ENCODE results near the gene EMC1. TPM values are rescaled to one million over a fixed set of nuclear protein-coding genes. Genes with fewer than 3 reads are reported as not detected.

Gene EMC1
- total and polyA plus RNA-seq, 7 donors, result 12.7 to 38.5 (median 31.1) TPM

DNA sequence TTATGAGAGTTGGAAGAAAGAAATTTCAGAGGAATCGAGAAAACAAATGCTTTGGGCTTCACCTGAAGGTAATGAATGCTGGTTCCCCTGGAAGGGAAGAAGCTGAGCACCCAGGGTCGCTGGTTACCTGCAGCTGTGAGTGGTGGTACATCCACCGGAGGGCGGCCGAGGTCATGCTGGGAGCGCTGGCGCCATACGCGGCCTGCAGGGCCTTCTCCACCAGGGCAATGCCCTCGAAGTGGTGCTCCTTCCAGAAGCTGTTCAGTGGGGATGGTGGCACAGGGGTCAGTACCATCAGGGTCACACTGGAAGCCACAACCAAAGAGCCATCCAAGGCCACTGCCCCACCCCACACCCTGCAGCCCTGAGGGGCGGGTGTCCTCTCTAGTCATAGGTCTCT is 17.1 kb upstream of the EMC1 start:
- Histone ChIP-seq H3K27ac (no peak overlapping the region), H3K9me3 (no peaks in the 10 kb centered on the region), H3K4me1 (no peaks in the 10 kb centered on the region), H3K27me3 (ENCODE audit: insufficient read depth in 3 of 3, low read length in 2 of 3) (no peaks in the 10 kb centered on the region), H3K36me3 (ENCODE audit: insufficient read depth in 1 of 2, low read depth in 1 of 2) (no peaks in the 10 kb centered on the region), H3K4me3 (no peak overlapping the region)
- ATAC-seq, result no peak
- intact Hi-C loops (cut with DNase I), result no loop called here
- WGBS, 3 donors, result 85 to 91% (median 88%) methylated on average over 11 of the region's 11 CpGs
- no peak for DNase-seq
- TF ChIP-seq, protein P1, sequence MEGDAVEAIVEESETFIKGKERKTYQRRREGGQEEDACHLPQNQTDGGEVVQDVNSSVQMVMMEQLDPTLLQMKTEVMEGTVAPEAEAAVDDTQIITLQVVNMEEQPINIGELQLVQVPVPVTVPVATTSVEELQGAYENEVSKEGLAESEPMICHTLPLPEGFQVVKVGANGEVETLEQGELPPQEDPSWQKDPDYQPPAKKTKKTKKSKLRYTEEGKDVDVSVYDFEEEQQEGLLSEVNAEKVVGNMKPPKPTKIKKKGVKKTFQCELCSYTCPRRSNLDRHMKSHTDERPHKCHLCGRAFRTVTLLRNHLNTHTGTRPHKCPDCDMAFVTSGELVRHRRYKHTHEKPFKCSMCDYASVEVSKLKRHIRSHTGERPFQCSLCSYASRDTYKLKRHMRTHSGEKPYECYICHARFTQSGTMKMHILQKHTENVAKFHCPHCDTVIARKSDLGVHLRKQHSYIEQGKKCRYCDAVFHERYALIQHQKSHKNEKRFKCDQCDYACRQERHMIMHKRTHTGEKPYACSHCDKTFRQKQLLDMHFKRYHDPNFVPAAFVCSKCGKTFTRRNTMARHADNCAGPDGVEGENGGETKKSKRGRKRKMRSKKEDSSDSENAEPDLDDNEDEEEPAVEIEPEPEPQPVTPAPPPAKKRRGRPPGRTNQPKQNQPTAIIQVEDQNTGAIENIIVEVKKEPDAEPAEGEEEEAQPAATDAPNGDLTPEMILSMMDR (IDR thresholded peaks at IDR 0.05), result no peak

DNA sequence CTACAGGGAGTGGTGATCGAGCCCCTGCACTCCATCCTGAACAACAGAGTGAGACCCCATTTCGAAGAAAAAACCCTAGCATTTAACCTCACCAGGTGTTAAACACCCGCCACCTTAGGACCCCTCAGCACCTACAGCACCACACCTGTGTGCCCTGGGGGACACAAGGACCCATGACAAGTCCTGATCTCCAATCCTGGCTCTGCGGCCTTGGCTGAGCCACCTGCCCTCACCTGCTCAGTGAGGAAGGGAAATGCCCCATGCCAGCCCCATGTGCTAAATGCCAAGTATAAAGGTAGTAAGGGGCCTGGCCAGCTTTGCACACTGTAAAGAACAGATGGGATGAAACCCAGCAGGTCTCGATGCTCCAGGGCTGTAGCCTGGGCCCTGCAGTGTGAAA is 11.4 kb upstream of the EMC1 start:
- intact Hi-C loops (cut with DNase I), result no loop called here
- no peaks in the 10 kb centered on the region for H3K9me3 ChIP-seq
- 89 to 94% (median 91%) methylated on average over 5 of the region's 5 CpGs for WGBS, 3 donors
- no peak overlapping the region for H3K4me3 ChIP-seq
- peaks cover 6 to 33% of the 10 kb centered on the region in 2 donors for H3K36me3 ChIP-seq (ENCODE audit: insufficient read depth in 1 of 2, low read depth in 1 of 2)
- ATAC-seq (no peak), DNase-seq (no peak)
- H3K27me3 ChIP-seq (ENCODE audit: insufficient read depth in 3 of 3, low read length in 2 of 3), result no peaks in the 10 kb centered on the region
- no peaks in the 10 kb centered on the region for H3K4me1 ChIP-seq
- no peak overlapping the region for H3K27ac ChIP-seq
- TF ChIP-seq, protein P1 (IDR thresholded peaks at IDR 0.05), result no peak

DNA sequence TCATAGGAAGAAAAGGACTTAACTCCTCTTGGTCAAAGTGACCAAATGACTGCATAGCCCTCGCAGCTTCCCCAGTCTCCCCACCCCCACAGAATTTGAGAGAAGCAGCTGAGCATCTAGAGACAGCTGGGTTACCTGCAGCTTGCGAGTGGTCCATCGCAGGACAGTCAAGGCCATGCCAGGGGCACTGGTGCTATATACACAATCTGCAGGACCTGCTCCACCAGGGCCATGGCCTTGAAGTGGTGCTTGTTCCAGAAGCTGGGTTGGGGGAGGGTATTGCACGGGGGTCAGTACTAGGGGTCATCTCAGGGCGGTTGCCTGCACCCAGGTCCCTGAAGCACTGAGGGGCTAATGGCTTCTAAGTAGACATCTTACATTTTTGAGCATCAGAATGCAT is 10.7 kb upstream of the EMC1 start:
- no peak for ATAC-seq
- H3K4me3 ChIP-seq, result no peak overlapping the region
- DNase-seq, result no peak
- H3K9me3 ChIP-seq, result no peaks in the 10 kb centered on the region
- H3K27me3 ChIP-seq (ENCODE audit: insufficient read depth in 3 of 3, low read length in 2 of 3), result no peaks in the 10 kb centered on the region
- H3K36me3 ChIP-seq (ENCODE audit: insufficient read depth in 1 of 2, low read depth in 1 of 2), result peaks cover 6 to 40% of the 10 kb centered on the region in 2 donors
- TF ChIP-seq, protein P1 (IDR thresholded peaks at IDR 0.05), result no peak
- no peak overlapping the region for H3K27ac ChIP-seq
- H3K4me1 ChIP-seq, result no peaks in the 10 kb centered on the region
- WGBS, 3 donors, result 78 to 86% (median 83%) methylated on average over 5 of the region's 5 CpGs
- intact Hi-C loops (cut with DNase I), result no loop called here

DNA sequence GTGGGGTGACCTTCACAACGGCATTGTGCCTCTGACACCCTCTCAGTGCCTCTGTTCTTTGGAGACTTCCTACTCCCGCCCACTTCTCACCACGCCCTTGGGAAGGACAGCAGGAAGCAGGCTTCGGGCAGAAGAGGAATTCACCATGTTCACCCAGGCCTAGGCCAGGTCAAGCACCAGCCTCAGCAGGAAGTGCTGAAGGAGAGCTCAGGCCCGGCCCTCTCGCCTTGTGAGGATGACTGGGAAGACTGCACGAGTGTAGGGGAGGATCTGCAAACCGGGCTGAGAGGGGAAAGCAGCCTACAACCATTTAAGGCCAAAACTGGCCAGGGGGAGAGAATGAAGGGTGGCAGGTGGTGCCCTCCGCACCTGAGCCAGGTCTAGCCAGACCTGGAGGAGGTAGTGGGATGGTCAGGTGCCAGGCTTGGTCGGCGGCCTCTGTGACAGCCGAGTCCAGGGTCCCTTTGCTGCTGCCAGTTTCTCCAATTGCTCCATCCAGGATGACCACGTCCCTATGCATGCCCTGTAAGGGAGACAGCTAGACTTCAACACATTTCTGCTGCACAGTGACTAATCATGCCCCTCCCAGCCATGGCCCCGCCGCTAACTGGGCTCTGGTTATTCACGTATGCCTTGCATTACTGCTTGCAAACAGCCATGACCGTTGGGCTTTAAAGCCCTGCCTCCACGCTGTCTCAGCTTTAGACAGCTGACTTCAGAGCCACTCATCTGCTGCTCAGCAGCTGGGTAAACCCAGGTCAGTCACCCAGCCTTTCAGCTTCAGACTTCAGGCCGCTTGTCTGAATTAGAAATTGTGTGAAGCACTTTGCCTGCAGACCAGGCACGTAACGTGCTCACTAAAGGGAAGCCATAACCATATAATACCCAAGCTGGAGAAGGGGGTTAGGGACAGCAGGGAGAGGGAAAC is 9.2 kb upstream of the EMC1 start:
- WGBS, 3 donors, result 56 to 58% (median 58%) methylated on average over 21 of the region's 21 CpGs
- H3K4me3 ChIP-seq, result no peak overlapping the region
- TF ChIP-seq, protein P1 (IDR thresholded peaks at IDR 0.05), result no peak

More for the DNA sequence above, 9.2 kb upstream of the EMC1 start:
- no peak for DNase-seq
- Histone ChIP-seq H3K27me3 (ENCODE audit: insufficient read depth in 3 of 3, low read length in 2 of 3) (no peaks in the 10 kb centered on the region), H3K36me3 (ENCODE audit: insufficient read depth in 1 of 2, low read depth in 1 of 2) (peaks cover 6 to 56% of the 10 kb centered on the region in 2 donors), H3K9me3 (no peaks in the 10 kb centered on the region), H3K27ac (no peak overlapping the region), H3K4me1 (no peaks in the 10 kb centered on the region)
- peak; percentile 46 to 62 (median 56) for ATAC-seq
- intact Hi-C loops (cut with DNase I), result no loop called here

All from psoas muscle (tissue), 8 donors.